PFSK-1 (cell line): ENCODE measurements around the gene PIP5KL1.

Source experiments
- FOXP2 ChIP-seq: optimal IDR thresholded peaks from 2 replicates; pipeline ENCODE3; 2011; ENCODE audit warnings: borderline replicate concordance, control low read depth, inconsistent platforms; ENCODE audit not compliant: insufficient read depth; ENCODE audit errors: extremely low read length, extremely low read depth
- POLR2AphosphoS5 ChIP-seq: IDR thresholded peaks from 2 replicates; pipeline ENCODE4 v1.6.1; 2012; ENCODE audit warnings: low read depth, mild to moderate bottlenecking, control low read depth, low read length, moderate library complexity
- SIN3A ChIP-seq: IDR thresholded peaks from 2 replicates; pipeline ENCODE4 v1.6.1; 2012; ENCODE audit warnings: mild to moderate bottlenecking, low read length, moderate library complexity, borderline replicate concordance; ENCODE audit not compliant: insufficient read depth
- TAF1 ChIP-seq: IDR thresholded peaks from 2 replicates; pipeline ENCODE4 v1.6.1; 2012; ENCODE audit warnings: low read length, control low read depth, borderline replicate concordance; ENCODE audit not compliant: insufficient read depth
- TF ChIP-seq, protein P1 (sequence below), 2 experiments: IDR thresholded peaks; 2 replicates each; pipeline versions ENCODE4 v1.6.1 to v1.8.0; 2011 to 2012; ENCODE audit warnings: low read depth in 2 of 2, low read length in 2 of 2, control low read depth in 1 of 2, inconsistent platforms in 1 of 2, mild to moderate bottlenecking in 1 of 2, moderate library complexity in 1 of 2; ENCODE audit not compliant: insufficient read depth in 1 of 2

The PIP5KL1 gene

DNA sequence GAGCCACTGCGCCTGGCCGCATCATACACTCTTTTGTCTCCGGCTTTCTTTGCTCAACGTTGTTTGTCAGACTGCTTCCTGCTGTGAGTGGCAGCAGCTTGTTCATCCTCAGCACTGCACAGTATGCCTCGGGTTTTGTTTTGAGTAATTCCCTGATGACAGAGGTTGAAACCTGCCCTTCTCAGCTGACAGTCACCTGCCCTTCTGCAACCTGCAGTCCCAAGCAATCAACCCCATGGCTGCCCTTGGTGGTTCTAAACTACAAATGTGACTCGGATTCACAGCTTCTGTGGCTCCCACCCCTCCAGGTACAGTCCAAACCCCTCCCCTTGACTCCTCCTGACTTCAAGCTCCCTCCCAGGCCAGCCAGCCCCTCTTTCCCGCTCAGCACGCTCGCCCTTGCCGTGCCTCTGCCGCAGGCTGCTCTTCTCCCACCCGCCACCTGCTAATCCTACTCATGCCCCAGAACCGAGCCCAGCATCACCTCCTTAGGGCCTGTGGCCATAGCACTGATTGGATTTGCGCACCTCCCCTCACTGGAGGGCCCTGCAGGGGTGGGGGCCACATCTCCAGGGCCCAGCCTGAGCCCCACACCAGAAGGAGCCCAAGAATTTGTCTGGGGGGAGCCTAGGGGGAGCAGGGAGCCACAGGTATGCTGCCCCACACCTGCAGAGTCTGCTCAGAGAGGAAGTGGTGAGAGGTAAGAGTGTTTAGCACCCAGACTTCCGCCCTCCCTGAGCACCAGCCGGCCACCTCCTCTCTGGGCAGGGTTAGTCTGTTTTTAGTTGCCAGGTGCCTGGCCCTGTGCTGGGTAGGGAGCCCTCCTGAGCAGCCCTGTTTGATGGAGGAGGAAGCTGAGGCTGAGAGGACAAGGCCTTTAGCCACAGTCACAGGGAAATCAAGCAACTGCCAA, 40.1 kb upstream of the PIP5KL1 start:
- TF ChIP-seq, protein P1, sequence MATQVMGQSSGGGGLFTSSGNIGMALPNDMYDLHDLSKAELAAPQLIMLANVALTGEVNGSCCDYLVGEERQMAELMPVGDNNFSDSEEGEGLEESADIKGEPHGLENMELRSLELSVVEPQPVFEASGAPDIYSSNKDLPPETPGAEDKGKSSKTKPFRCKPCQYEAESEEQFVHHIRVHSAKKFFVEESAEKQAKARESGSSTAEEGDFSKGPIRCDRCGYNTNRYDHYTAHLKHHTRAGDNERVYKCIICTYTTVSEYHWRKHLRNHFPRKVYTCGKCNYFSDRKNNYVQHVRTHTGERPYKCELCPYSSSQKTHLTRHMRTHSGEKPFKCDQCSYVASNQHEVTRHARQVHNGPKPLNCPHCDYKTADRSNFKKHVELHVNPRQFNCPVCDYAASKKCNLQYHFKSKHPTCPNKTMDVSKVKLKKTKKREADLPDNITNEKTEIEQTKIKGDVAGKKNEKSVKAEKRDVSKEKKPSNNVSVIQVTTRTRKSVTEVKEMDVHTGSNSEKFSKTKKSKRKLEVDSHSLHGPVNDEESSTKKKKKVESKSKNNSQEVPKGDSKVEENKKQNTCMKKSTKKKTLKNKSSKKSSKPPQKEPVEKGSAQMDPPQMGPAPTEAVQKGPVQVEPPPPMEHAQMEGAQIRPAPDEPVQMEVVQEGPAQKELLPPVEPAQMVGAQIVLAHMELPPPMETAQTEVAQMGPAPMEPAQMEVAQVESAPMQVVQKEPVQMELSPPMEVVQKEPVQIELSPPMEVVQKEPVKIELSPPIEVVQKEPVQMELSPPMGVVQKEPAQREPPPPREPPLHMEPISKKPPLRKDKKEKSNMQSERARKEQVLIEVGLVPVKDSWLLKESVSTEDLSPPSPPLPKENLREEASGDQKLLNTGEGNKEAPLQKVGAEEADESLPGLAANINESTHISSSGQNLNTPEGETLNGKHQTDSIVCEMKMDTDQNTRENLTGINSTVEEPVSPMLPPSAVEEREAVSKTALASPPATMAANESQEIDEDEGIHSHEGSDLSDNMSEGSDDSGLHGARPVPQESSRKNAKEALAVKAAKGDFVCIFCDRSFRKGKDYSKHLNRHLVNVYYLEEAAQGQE (IDR thresholded peaks at IDR 0.05; ENCODE audit: insufficient read depth in 1 of 2, low read depth in 2 of 2, low read length in 2 of 2) = no peak
- TF ChIP-seq SIN3A (no peak), POLR2AphosphoS5 (no peak), TAF1 (no peak), FOXP2 (no peak)

DNA sequence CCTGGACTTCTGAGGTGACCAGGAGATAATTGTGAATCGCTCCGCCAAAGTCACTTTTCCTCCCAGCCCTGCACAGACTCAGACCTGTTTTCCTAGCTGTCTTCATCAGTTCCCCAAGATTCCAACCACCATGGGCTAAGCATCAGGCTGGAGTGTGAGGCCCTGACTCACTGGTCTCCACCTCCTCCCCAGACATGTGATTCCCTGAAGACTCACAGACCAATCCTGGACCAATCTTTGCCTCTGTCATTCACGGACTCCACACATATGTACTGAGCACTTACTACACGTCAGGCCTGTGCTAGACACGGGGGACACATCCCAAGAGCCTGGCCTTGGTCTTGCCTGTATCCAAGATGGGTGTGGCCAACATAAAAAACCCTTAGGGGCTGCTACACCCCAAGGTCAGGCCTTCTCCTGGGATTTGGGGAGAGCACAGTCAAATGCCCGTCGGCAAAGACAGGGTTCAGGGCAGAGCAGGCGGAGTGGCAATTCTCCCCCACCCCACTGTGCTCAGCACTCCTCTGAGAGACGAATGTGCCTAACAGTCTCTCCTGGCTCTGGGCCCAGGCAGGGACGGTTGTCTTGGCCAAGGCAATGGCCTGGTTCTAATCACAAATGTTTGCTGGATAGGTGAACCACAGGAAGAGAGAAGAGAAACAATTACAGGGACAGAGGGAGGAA, 38.3 kb upstream of the PIP5KL1 start:
- TF ChIP-seq, protein P1 (IDR thresholded peaks at IDR 0.05; ENCODE audit: insufficient read depth in 1 of 2, low read depth in 2 of 2, low read length in 2 of 2) = no peak
- TF ChIP-seq TAF1 = no peak
- TF ChIP-seq SIN3A = no peak
- TF ChIP-seq POLR2AphosphoS5 = no peak
- TF ChIP-seq FOXP2 = no peak

DNA sequence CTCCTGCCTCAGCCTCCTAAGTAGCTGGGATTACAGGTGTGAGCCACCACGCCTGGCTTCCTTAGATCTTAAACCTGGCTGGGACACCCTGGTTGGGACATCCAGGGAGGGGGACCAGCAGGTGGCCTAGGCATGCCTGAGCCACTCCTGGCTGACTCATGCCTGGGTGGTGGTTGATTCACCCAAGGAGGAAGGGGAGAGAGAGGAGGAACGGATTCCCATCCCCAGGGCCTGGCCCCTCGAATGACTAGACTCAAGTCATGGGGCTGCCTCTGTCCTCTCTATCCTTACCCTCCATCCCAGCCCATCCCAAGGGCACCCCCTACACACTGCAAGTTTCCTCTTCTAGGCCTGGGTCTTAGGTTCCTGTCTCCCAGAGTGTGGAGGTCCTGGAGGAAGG, 37.5 kb upstream of the PIP5KL1 start:
- no peak for TF ChIP-seq FOXP2

DNA sequence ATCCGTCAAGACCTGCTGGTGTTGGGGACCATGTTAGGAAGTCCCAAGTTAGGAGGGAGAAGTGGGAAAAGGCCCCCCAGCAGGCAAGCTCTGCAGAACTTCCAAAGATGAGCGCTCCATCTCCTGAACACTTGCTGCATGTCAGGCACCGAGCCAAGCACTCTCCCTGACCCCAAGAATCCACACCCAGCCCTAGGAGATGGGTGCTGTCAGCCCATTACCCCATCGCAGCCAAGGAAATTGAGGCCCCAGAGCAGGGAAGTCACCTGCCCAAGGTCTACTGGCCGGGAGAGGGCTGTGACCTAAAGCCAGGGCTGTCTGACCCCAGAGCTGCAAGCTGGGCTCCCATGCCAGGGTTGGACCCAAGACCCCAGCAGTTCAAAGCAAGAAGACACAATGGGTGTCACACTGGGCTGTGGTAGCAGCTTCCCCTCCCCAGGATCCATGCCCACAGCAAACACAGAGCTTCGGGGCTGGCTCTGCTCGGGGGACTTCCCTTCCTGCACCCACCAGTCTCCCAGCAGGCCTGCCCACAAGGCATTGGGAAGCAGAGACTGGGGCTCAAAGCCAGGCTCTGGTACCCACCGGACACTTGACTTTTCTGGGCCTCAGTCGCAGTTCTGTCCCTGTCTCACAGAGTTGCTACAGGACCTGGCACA, 36.7 kb upstream of the PIP5KL1 start:
- no peak for TF ChIP-seq FOXP2
- TF ChIP-seq POLR2AphosphoS5 = no peak
- TF ChIP-seq, protein P1 (IDR thresholded peaks at IDR 0.05; ENCODE audit: insufficient read depth in 1 of 2, low read depth in 2 of 2, low read length in 2 of 2) = no peak
- TF ChIP-seq TAF1 = no peak
- no peak for TF ChIP-seq SIN3A

DNA sequence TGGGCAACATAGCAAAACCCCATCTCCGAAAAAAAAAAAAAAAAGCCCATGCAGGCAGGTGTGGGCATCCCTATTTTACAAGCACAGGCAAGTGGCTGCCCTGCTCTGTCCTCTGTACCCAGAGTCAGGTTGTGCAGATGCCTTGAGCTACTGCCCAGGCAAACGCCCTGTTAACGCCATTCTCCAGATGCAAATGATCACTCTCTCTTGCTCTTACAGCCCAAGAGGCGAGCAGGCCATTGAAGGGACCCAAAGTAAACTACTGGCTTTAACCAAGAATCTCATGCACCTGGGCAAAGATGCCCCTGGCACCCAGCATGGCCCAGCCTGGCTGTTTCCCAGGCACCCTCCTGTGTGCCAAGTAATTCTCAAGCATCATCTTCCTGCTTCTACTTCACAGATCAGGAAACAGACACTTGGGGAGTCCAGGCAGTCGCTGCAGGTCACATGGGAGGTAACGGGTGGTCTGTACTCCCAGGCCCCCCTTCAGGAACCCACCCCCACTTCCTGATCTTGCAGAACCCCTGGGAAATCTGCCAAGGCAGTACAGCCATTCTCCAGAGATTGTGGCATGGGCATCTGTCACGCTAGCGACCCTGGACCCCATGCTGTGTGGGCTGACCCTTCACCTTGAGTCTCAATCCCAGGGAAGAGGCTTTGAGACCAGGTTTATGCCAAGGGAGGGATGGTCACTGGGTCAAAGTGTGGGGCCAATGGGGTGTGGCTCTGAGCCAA, 36.0 kb upstream of the PIP5KL1 start:
- TF ChIP-seq TAF1 (no peak), SIN3A (no peak), POLR2AphosphoS5 (no peak), FOXP2 (no peak)
- TF ChIP-seq, protein P1 (IDR thresholded peaks at IDR 0.05; ENCODE audit: insufficient read depth in 1 of 2, low read depth in 2 of 2, low read length in 2 of 2) = no peak
